Measurements from ENCODE around the gene ST7L.

ST7L gene

DNA sequence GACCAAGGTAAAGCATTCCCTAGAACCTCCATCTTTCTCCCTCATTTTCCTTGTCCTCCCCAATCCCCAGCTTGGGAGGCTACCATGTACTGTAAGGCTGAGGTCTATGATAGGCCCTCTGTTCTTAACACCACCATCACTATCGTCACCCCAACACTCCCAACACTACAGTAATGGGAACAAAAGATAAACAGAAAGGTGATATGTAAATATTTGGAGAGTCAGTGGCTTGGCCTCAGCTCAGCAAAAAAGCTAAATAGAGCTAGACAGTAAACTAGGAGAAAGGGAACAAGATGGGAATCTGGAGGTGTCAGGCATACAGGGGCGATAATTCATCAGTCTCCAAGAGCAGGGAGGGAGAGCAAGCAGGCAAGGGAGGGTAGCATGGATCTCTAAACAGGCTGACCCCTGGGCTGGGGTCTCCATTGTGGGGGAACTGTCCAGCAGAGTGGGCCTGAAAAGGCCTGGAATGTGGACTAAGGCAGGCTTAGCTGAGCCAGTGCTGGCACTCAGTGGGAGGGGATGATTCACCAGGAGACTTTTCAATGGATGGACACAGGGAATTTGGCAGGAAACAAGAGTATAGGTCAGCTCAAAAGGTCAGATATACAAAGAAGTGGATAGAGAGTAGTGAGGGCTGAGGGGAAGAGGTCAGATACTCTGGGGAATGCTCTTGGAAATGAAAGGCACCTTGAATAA is 103.5 kb downstream of the ST7L start:
- DNase-seq (ENCODE audit: low read depth), result no peak

DNA sequence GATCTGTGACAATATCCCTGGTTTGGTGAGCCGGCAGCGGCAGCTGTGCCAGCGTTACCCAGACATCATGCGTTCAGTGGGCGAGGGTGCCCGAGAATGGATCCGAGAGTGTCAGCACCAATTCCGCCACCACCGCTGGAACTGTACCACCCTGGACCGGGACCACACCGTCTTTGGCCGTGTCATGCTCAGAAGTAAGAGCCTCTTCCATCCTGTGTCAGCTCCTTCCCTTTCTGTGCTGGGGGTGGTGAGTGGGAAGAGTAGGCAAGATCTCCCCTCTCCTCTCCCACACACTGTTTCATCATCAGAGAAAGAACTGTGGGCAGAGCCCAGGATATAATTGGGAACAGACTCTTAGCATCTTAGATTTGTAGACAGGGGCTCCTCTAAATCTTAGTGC is 104.0 kb downstream of the ST7L start:
- DNase-seq (ENCODE audit: low read depth), result no peak

DNA sequence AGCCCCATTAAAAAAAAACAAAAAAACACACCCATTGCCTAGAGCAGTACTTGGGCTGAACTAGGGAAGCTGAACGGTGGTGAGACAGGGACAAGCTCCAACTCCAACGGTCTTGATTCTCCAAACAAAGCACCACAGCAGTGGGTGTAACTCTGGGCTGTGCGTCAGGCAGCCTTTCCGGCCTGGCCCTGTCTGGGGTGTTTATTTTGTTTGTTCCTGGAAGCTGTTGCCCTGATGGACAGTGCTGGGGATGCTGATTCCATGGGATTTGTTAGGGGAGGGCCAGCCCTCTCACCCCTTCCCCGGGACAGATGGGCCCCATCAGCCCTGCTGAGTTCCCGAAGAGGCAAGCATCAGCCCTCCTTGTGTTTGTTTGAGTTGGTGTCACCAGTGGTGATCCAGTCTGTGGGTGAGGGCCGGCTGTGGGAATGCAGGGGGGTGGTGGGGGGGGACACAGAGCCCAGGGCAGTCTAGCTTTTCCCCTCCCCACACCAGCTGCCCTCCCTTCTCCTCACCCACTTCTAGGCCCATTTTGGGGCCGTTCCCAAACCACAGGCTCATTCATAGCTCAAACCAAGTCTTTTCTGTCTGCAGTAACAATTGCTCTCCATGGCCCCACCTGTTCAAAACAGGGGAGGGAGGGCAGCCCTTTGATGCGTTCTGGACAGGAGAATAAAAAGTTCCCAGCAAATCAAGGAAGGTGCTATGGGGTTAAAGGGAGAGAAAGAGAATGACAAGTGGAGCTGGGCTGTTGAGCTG is 105.7 kb downstream of the ST7L start:
- no peak for DNase-seq (ENCODE audit: low read depth)

DNA sequence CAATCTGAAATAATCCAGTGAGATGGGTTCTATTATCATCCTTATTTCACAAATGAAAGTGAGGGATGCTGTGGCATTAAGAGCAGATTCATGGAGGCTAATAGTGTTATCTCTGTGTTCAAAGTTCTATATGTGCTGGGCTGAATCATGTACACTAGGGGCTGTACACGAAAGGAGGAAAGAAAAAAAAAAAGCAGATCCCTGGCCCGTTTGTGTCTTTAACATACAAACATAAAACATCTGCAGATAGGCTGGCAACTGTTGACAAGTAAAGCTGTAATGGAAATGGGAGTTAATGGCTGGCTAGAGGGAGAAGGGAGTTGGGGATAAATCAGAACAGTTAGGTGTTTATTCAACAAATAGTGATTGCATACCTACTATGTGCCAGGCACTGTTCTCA is 107.0 kb downstream of the ST7L start:
- DNase-seq (ENCODE audit: low read depth), result no peak

DNA sequence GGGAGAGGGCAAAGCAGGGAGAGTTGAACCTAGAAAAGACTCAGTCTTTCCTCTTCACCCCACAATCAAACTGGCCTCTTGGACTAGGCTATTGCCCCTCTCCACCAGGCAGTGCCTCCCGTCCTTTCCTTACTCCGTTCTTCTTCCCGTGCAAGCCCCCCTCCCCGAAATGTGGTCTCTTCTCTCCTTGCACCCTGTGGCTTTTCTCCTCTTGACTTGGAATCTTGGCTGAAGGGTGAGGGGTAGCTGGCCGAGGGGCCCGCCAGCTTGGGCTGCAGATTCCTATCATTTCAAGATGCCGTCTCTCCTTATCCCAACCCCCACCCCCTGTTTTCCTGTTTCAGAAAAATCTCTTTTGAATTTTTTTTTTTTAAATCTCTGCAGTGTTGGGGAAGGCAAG is 108.6 kb downstream of the ST7L start:
- no peak for DNase-seq (ENCODE audit: low read depth)

DNA sequence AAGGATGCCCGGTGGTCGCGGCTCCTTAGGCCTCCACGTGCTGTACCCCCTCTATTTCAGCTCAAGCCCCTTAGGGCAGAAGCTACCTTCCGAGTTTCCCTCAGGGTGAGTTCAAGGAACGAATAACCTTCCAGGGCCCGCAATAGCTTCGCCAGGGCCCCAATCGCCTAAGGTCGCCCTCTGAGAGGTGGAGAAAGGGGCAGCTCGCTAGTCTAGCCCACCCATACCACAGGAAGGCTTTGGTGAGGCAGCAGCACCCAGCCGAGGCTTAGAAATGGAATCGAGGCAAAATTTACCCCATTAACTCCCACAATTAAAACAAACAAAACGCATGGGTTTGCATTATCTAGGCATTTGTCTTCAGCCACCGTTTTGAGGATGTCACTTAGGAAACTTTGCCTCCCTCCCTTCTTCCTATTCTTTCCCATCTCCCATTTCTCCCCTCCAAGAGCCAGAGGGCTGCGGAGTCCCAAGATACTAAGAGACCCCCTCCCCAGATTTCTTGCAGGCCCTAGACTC is 109.2 kb downstream of the ST7L start:
- DNase-seq (ENCODE audit: low read depth), result no peak

DNA sequence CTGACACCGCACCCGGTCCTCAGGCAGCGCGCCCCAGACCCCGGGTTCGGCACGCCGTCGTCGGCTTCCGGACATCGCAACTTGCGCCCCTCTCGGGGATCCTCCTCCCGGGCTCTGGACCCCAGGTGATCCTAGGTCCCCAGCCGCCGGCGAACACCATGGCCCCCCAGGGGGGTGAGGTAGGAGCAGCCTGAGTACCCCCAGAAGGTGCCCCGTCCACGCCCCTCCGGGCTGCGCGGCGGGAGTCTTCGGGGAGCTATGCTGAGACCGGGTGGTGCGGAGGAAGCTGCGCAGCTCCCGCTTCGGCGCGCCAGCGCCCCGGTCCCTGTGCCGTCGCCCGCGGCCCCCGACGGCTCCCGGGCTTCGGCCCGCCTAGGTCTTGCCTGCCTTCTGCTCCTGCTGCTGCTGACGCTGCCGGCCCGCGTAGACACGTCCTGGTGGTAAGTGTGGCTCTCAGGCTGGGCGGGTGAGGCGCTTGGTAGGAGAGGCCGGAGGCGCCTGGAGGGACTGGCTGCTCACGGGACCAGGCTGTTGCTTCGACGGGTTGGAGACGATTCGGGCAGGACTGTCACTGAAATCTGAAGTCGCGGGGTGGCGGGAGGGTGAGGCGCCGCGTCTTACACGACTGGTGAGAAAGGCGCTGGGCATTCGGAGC is 109.8 kb downstream of the ST7L start:
- no peak for DNase-seq (ENCODE audit: low read depth)

DNA sequence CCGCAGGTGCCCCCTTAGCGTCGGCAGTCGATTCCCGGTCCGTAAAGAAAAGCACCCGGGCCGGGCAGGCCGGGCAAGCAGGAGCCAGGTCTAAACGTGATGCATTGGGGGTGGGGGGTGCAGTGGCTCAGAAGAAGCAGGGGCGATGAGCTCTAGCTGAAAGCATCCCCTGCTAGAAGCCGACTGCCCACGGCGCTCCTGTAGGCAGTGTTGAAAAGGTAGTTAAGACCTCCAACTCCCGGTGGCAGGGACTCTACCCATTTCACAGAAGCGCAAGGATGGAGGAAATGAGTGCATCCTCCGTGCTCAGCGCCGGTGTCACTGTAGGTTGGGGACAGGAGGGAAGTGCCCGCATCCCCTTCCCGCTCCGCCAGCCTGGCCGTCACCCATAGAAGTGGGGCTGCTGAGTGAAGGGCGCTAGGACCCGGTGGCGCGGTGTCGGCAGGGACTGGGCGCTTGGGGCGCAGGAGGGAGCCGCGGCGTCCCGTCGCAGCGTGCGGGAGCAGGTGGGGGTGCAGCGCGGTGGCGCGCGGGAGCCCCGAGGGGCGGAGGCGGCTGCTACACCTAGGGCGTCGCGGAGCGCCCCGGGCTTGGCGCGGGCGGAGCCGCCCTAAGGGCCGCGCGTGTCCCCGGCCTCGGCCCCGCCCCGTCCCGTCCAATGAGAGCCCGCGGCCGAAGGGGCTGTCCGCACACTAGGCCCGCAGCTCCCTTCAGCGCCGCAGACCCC is 110.5 kb downstream of the ST7L start, which contains the start of gene WNT2B:
WNT2B (plus strand) TSS at position 688 of the 727 bp plus-strand sequence. CDS start 298 bp downstream, outside the sequence.
- no peak for DNase-seq (ENCODE audit: low read depth)

DNA sequence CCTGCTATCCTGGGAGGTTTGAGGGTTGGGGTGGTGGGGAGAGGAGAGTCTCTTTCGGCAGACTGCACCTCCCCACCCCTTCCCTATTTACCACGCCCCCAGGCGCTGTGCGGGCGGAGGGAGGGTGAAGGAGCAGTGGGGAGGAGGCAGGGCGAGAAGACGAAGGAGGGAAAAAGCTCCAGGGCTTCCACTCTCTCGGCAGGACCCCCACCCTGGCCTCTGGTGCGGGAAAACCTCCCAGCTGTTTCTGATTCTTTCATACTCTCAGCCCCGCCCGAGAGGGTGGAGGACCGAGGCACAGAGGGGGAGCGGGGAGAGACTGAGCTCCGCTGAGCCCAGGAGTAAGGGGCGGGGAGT is 111.0 kb downstream of the ST7L start:
- no peak for DNase-seq (ENCODE audit: low read depth)

DNA sequence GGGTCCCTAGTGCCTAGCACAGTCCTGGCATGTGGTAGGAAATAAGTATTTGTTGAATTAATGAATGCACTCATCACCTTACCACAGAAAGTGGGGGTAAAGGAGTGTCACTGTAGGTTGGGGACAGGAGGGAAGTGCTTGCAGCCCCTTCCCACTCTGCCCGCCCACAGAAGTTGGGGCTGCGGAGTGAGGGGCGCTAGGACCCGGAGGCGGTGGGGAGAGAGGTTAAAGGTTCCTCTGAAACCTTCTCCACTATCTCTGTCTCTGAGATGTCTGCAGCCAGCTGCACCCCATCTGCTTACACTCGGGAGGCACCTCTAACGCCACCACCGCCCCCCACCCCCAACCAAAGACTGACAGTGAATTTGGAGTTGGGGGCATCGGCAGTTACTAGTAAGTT is 111.6 kb downstream of the ST7L start:
- DNase-seq (ENCODE audit: low read depth), result no peak

DNA sequence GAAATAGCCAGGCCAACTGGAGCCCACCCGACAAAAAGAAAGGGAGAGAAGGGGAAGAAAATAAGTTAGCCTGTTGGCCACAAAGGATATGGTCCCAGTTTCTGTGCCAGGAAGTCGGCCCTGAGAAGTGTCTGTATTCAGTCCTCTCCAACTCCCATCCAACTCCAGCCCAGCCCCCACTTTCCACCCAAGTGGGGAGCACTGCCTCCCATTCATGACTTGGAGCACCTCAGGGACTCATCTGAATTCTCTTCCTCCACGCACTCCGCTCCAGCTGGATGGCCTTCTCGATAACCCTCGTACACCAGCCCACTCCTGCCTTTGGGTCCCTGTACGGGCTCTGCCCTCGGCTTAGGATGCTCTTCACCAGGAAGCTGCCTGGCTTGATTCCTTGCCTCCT is 112.2 kb downstream of the ST7L start:
- no peak for DNase-seq (ENCODE audit: low read depth)

DNA sequence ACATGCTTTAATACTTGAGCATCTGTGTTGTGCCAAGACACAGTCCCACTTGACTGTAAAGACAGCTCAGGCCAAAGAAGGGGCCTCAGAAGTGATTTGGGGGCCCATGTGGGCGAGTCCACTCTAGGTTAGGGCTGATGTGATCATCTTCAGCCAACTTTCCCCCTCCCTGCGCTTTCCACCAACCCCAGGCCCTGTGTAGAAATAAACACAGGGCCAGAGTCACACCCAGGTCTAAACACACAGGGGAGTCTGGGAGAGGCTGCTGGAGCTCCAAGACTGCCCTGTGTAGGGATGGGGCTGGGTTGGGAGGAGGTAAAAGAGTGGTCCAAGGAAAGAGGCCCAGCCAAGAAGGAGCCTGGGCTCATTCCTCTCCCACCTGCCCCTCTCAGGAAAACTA is 112.6 kb downstream of the ST7L start:
- DNase-seq (ENCODE audit: low read depth), result no peak

DNA sequence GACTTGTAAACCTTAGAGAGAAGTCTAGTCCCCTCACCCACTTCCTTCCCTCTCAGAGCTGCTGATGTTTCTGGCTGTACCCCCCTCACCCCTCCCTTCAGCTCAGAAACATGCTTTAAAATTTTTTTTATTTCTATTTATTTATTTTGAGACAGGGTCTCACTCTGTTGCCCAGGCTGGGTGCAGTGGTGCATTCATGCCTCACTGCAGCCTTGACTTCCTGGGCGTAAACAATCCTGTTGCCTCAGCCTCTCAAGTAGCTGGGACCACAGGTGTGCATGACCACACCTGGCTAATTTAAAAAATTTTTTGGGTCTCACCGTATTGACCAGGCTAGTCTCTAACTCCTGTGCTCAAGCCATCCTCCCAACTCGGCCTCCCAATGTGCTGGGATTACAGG is 113.1 kb downstream of the ST7L start:
- DNase-seq (ENCODE audit: low read depth), result no peak

DNA sequence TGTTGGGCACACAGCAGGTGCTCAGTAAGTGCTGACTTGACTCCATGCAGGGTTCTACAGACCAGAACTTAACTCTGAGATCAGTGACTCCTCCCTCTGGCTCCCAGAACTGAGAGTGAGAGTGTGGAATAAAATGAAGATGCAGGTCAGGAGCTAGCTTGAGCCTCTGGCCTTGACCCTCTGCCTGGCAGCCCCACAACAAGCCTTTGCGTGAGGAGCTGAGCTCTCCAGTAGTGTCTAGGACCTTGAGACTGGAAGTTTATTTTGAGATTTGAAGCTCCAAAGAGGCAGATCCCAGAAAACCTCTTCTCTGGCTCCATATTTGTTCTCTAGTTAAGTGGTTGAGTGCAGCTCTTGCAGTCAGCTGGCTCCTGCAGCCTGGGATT is 113.5 kb downstream of the ST7L start:
- DNase-seq (ENCODE audit: low read depth), result no peak

DNA sequence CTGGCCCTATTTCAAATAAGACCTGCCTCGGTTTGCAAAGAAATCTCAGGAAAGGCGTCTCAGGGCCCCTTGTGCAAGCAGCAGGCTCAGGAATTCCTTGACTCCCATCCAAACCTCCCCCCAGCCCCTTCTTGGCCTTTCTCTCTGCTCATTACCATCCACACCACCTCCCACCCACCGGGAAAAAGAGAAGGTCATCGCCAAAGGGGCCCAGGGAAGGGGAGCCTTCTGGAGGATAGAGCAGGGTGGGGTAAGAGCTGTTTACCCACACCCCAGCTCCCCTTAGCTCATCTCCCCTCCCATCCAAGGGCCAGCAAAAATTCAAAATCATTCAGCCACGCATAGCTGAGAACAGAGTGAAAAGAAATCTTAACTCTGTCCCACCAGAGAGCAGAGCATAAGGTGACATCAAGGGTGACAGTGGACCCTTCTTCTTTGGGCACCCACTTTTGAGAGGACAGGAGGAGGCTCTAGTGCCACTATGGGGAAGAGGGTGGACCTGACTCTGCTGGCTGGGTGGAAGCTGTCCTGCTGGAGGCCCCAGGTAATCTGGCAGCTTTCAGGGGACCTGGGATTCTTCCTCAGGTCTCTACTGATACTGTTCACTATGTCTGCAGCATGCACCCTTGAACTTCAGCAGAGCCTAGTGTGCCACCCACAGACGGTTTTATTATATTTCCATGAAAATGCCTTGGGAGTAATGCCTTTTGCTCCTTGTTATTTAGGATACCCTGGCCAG is 114.1 kb downstream of the ST7L start:
- DNase-seq (ENCODE audit: low read depth), result no peak

DNA sequence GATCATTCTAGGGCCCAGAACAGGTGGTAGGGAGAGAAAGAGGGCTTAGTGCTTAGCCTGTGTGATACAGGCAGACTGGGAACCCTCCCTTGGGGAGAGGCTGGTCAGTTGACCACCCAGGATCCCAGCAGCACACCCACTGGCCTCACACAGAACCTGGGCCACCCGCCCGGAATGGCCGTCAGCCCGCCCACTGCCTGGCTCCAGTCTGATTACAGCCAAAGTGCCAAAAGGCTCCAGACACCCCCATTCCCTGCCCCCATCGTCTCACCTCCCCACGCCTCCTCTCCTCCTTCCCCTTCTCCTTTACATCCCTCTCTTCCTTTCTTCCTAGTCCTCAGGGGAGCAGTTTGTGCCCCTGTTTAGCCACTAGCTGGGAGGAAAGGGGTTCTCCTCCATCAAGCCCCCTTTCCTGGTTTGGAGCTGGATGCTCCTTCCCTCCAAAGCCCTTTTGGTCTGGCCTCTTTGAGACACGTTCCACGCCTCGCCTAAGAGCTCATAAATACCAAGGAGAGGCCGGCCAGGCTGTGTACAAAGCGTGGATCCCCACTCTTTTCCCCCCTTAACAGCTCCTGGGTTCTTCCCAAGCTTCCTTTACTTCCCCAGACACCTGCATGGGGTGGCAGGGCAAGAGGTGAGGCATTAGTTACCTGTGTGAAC is 114.8 kb downstream of the ST7L start:
- no peak for DNase-seq (ENCODE audit: low read depth)

DNA sequence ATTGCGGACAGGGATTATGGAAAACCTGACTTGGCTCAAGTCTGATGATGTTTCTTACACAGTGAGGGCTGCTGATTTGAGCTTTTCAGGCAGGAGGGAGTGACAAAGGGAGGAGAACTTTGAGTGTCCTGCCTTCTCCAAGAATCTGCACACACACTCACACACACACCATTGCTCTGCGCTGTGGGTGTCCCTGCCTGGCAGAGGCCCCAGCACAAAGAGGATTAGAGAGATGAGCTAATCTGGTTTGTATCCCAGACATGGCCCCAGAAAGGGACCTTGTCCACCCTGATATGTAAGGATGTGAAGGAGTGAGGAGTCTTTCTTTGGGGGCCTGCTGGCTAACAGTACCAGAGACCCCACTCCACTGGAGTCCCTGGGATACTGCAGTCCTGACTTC is 116.1 kb downstream of the ST7L start:
- DNase-seq (ENCODE audit: low read depth), result peak; percentile 34

DNA sequence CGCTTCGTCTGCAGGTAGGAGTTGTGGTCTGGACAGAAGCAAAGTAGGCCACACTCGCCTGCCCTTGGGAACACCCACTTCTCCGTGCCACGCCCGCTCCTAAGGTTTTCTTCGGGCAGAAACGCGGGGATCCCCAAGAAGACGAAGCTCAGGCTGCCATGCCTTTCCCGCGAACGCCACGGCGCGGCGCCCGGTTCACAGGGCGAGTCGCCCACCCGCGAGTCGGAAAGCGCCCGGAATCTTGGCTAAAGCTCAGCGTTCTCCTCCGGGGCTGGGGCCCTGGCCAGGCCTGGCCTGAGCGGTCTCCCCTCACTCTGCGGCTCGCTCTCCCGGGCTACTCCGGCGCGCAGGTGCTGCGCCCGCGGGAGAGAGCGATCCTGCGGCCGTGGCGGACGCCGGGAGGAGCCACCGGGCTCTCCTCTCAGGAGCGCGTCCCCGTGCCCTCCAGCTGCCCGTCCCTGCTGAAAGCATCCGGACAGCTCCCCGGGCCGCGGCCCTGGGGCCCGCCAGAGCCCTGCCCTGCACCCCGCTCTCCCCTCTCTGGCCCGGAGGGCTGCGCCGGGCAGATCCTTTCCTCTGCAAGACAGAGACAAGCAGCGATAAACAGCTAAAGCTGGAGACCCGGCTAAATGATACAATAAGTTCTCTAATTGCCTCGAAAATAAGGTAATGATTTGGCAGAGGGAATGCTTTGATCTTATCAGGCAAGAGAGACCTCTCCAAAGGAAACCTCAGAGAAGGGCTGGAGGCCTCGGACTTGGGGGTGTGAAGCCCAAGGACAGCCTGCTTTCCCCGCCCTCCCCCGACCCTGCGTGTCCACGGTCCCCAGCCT is 116.9 kb downstream of the ST7L start:
- peak; percentile 66 for DNase-seq (ENCODE audit: low read depth)

DNA sequence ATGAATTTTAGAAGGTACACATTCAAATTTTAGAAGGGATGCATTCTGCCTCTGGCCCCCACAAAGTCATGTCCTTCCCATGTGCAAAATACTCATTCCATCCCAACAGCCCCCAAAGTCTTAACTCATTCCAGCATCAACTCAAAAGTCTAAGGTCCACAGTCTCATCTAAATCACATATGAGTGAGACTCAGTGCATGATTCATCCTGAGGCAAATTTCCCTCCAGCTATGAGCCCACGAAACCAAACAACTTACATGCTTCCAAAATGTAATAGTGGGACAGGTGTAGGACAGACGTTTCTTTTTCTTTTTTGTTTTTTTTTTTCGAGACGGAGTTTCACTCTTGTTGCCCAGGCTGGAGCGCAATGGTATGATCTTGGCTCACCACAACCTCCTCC is 122.7 kb downstream of the ST7L start:
- DNase-seq (ENCODE audit: low read depth), result no peak

DNA sequence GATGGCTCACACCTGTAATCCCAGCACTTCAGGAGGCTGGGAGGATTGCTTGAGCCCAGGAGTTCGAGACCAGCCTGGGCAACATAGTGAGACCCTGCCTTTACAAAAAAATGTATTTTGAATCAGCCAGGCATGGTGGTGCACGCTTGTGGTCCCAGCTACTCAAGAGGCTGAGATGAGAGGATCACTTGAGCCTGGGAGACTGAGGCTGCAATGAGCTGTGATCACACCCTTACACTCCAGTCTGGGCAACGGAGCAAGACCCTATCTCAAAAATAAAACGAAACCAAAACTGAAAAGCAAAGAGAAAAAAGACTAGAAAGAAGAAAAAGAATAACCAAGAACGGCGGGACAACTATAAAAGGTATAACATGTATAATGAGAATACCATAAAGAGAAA is 125.6 kb downstream of the ST7L start:
- no peak for DNase-seq (ENCODE audit: low read depth)

Measured in fibroblast of the conjunctiva (primary cell).